Hypothalamus (tissue), 51 donors: Measurements from ENCODE around the gene MFNG.

ENCODE experiments used
- DNase-seq, 51 donors: peaks; one replicate each; lab custom pipeline; 2025; lab: John Stamatoyannopoulos, UW

The MFNG gene

GRCh38 chr22:37454857-37455686, 31.1 kb downstream of the MFNG start:
- DNase-seq, result peak in 2 of 51 donors; percentile 10 to 16

GRCh38 chr22:37453696-37454095, 32.5 kb downstream of the MFNG start:
- DNase-seq, result no peak

- DNase-seq, result no peak
These were observed 35.0 kb downstream of the MFNG start for GRCh38 chr22:37451218-37451617.

- no peak for DNase-seq
These were observed 36.7 kb downstream of the MFNG start for GRCh38 chr22:37449331-37450001.

- DNase-seq, result peak in 1 of 51 donors; percentile 12
These were observed 37.6 kb downstream of the MFNG start for GRCh38 chr22:37448516-37449127.

GRCh38 chr22:37445501-37445900, 40.7 kb downstream of the MFNG start:
- DNase-seq, result no peak

- no peak for DNase-seq
These were observed 42.2 kb downstream of the MFNG start for GRCh38 chr22:37443977-37444376.

- no peak for DNase-seq
These were observed 43.1 kb downstream of the MFNG start for GRCh38 chr22:37443086-37443485.

GRCh38 chr22:37442537-37442936, 43.6 kb downstream of the MFNG start:
- no peak for DNase-seq

GRCh38 chr22:37442135-37442534, 44.0 kb downstream of the MFNG start:
- DNase-seq, result no peak

- no peak for DNase-seq
These were observed 45.3 kb downstream of the MFNG start for GRCh38 chr22:37440875-37441274.

- no peak for DNase-seq
These were observed 46.8 kb downstream of the MFNG start for GRCh38 chr22:37439347-37439746.

GRCh38 chr22:37435970-37436603, 50.1 kb downstream of the MFNG start:
- DNase-seq, result no peak

GRCh38 chr22:37433786-37434185, 52.4 kb downstream of the MFNG start:
- no peak for DNase-seq

- no peak for DNase-seq
These were observed 53.5 kb downstream of the MFNG start for GRCh38 chr22:37432708-37433054.

- no peak for DNase-seq
These were observed 54.1 kb downstream of the MFNG start for GRCh38 chr22:37431801-37432707.

GRCh38 chr22:37431366-37431765, 54.8 kb downstream of the MFNG start:
- DNase-seq, result no peak

- DNase-seq, result no peak
These were observed 55.2 kb downstream of the MFNG start for GRCh38 chr22:37430941-37431340.

GRCh38 chr22:37428649-37429586, 57.3 kb downstream of the MFNG start:
- peak in 7 of 51 donors; percentile 5 to 44 (median 32) for DNase-seq
